Measurements from ENCODE around the gene MYH9.
"Not testable (repeated sequence)": the region's sequence is repeated elsewhere in the genome, so short reads cannot be mapped to it uniquely, and the experiment has no call there.

MYH9 gene

GRCh38 chr22:36262307-36262706, 125.5 kb downstream of the MYH9 start:
- not testable (repeated sequence) for DNase-seq

- DNase-seq = not testable (repeated sequence)
Measured at GRCh38 chr22:36261675-36262074, 126.1 kb downstream of the MYH9 start.

GRCh38 chr22:36259615-36260300, 128.0 kb downstream of the MYH9 start:
- no peak for DNase-seq

- no peak for DNase-seq
Measured at GRCh38 chr22:36258701-36259614, 128.8 kb downstream of the MYH9 start.

- DNase-seq = no peak
Measured at GRCh38 chr22:36257948-36258670, 129.7 kb downstream of the MYH9 start.

- DNase-seq = no peak
Measured at GRCh38 chr22:36257308-36257707, 130.5 kb downstream of the MYH9 start.

GRCh38 chr22:36256478-36256877, 131.3 kb downstream of the MYH9 start:
- DNase-seq = no peak

- DNase-seq = not testable (repeated sequence)
Measured at GRCh38 chr22:36255572-36255971, 132.2 kb downstream of the MYH9 start.

GRCh38 chr22:36253523-36254490, 134.0 kb downstream of the MYH9 start:
- DNase-seq = no peak

- DNase-seq = peak; percentile 43
Measured at GRCh38 chr22:36252754-36253522, 134.8 kb downstream of the MYH9 start, which contains the start of gene APOL1. Gene APOL1 (plus strand): TSS chr22:36253133. CDS start chr22:36254956, 1,823 bp downstream.

- DNase-seq = not testable (repeated sequence)
Measured at GRCh38 chr22:36251979-36252608, 135.7 kb downstream of the MYH9 start.

GRCh38 chr22:36250292-36250960, 137.3 kb downstream of the MYH9 start:
- not testable (repeated sequence) for DNase-seq

- no peak for DNase-seq
Measured at GRCh38 chr22:36249160-36249559, 138.6 kb downstream of the MYH9 start.

GRCh38 chr22:36247955-36248354, 139.8 kb downstream of the MYH9 start:
- no peak for DNase-seq

- DNase-seq = no peak
Measured at GRCh38 chr22:36246718-36247117, 141.0 kb downstream of the MYH9 start.

- no peak for DNase-seq
Measured at GRCh38 chr22:36245805-36246356, 141.9 kb downstream of the MYH9 start.

GRCh38 chr22:36244522-36245391, 143.0 kb downstream of the MYH9 start:
- peak; percentile 45 for DNase-seq

GRCh38 chr22:36243986-36244385, 143.8 kb downstream of the MYH9 start:
- no peak for DNase-seq
